SK-N-SH treated with all-trans-retinoic acid at 6 μM for 48 hours (cell line): ENCODE results near the gene AAMP.

Source experiments
- ATAC-seq: fragments of 200-7000 bp; cut with Tn5 transposase; 3 replicates; pipeline ENCODE4 v1.9.1; 2020; ENCODE audit warnings: mild to moderate bottlenecking, moderate library complexity
- ARNTL ChIP-seq: fragments of 450-650 bp; formaldehyde crosslinking; IDR thresholded peaks from 2 replicates; pipeline ENCODE4 v1.5.0; 2020; ENCODE audit warnings: low read depth, mild to moderate bottlenecking, moderate library complexity, borderline replicate concordance
- BACH2 ChIP-seq: fragments of 250-450 bp; sonication (Bioruptor Pico); IDR thresholded peaks from 2 replicates; pipeline ENCODE4 v1.9.0; 2021; ENCODE audit warnings: mild to moderate bottlenecking, borderline replicate concordance
- CSDC2 ChIP-seq: fragments of 250-450 bp; sonication (Bioruptor Pico); IDR thresholded peaks from 2 replicates; pipeline ENCODE4 v1.5.0; 2020; ENCODE audit warnings: mild to moderate bottlenecking, moderate library complexity
- ESRRG ChIP-seq: fragments of 250-450 bp; sonication (Bioruptor Pico); IDR thresholded peaks from 2 replicates; pipeline ENCODE4 v1.6.1; 2021; ENCODE audit warnings: mild to moderate bottlenecking
- GLIS3 ChIP-seq: fragments of 250-450 bp; sonication (Bioruptor Pico); IDR thresholded peaks from 2 replicates; pipeline ENCODE4 v1.5.0; 2020; ENCODE audit warnings: mild to moderate bottlenecking, moderate library complexity
- ISL1 ChIP-seq: fragments of 250-450 bp; sonication (Bioruptor Pico); IDR thresholded peaks from 2 replicates; pipeline ENCODE4 v2.1.2; 2022; ENCODE audit warnings: mild to moderate bottlenecking, moderate library complexity
- OSR1 ChIP-seq: fragments of 250-450 bp; sonication (Bioruptor Pico); IDR thresholded peaks from 2 replicates; pipeline ENCODE4 v1.8.0; 2022; ENCODE audit warnings: moderate library complexity, mild to moderate bottlenecking, inconsistent platforms
- PPARA ChIP-seq: fragments of 250-450 bp; sonication (Bioruptor Pico); IDR thresholded peaks from 2 replicates; pipeline ENCODE4 v1.5.0; 2020; ENCODE audit warnings: mild to moderate bottlenecking, borderline replicate concordance
- RARB ChIP-seq: fragments of 250-450 bp; sonication (Bioruptor Pico); IDR thresholded peaks from 2 replicates; pipeline ENCODE4 v1.8.0; 2021; ENCODE audit warnings: mild to moderate bottlenecking, moderate library complexity
- SNAI2 ChIP-seq: fragments of 250-450 bp; sonication (Bioruptor Pico); IDR thresholded peaks from 2 replicates; pipeline ENCODE4 v1.5.0; 2020; ENCODE audit warnings: mild to moderate bottlenecking, moderate library complexity
- TOX ChIP-seq: fragments of 250-450 bp; sonication (Bioruptor Pico); IDR thresholded peaks from 2 replicates; pipeline ENCODE4 v1.8.0; 2021; ENCODE audit warnings: mild to moderate bottlenecking, moderate library complexity, borderline replicate concordance
- ZC3H10 ChIP-seq: fragments of 250-450 bp; sonication (Bioruptor Pico); IDR thresholded peaks from 2 replicates; pipeline ENCODE4 v1.5.1; 2021; ENCODE audit warnings: mild to moderate bottlenecking, moderate library complexity
- ZFP3 ChIP-seq: fragments of 250-450 bp; sonication (Bioruptor Pico); IDR thresholded peaks from 2 replicates; pipeline ENCODE4 v1.5.0; 2020; ENCODE audit warnings: mild to moderate bottlenecking, moderate library complexity
- ZNF70 ChIP-seq: fragments of 450-650 bp; formaldehyde crosslinking; IDR thresholded peaks from 2 replicates; pipeline ENCODE4 v1.5.0; 2020; ENCODE audit warnings: mild to moderate bottlenecking, moderate library complexity
- ZNF8 ChIP-seq: fragments of 450-650 bp; formaldehyde crosslinking; IDR thresholded peaks from 2 replicates; pipeline ENCODE4 v1.5.0; 2020; ENCODE audit warnings: mild to moderate bottlenecking, moderate library complexity
- TF ChIP-seq, protein P1 (sequence below): fragments of 250-450 bp; sonication (Bioruptor Pico); IDR thresholded peaks from 2 replicates; pipeline ENCODE4 v1.5.1; 2021; ENCODE audit warnings: mild to moderate bottlenecking, moderate library complexity
- TF ChIP-seq, protein P2 (sequence below): fragments of 250-450 bp; sonication (Bioruptor Pico); IDR thresholded peaks from 2 replicates; pipeline ENCODE4 v1.8.0; 2020; ENCODE audit warnings: mild to moderate bottlenecking, moderate library complexity, borderline replicate concordance
- TF ChIP-seq, protein P3 (sequence below): fragments of 250-450 bp; sonication (Bioruptor Pico); IDR thresholded peaks from 2 replicates; pipeline ENCODE4 v1.8.0; 2021; ENCODE audit warnings: low read depth, mild to moderate bottlenecking, moderate library complexity, borderline replicate concordance
- TF ChIP-seq, protein P4 (sequence below): fragments of 250-450 bp; sonication (Bioruptor Pico); IDR thresholded peaks from 2 replicates; pipeline ENCODE4 v1.5.0; 2020; ENCODE audit warnings: mild to moderate bottlenecking, moderate library complexity
- TF ChIP-seq, protein P5 (sequence below): fragments of 250-450 bp; sonication (Bioruptor Pico); IDR thresholded peaks from 2 replicates; pipeline ENCODE4 v1.5.1; 2020; ENCODE audit warnings: low read depth, mild to moderate bottlenecking, moderate library complexity

AAMP gene

DNA sequence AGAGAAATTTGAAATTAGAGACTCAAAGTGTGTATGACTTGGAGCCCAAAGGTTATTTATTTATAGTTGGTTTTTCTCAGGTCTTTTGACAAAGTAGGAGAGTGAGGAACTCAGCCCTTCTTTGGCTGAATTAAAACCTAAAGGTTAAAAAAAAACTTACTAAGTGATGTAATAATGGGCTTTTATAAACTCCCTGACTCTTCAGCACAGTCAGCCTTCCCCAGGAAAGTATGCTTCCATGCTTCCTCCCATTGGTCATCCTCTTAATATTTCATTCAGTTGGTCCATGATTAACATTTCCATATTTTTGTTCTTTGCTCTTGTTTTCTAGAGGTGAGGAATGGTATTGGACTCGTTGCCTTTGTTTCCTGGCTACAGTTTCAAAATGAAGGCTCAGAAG lies 45.8 kb downstream of the AAMP start (continued):
- TF ChIP-seq ZFP3 (CRISPR knock-in tag), result no peak
- TF ChIP-seq, protein P1, sequence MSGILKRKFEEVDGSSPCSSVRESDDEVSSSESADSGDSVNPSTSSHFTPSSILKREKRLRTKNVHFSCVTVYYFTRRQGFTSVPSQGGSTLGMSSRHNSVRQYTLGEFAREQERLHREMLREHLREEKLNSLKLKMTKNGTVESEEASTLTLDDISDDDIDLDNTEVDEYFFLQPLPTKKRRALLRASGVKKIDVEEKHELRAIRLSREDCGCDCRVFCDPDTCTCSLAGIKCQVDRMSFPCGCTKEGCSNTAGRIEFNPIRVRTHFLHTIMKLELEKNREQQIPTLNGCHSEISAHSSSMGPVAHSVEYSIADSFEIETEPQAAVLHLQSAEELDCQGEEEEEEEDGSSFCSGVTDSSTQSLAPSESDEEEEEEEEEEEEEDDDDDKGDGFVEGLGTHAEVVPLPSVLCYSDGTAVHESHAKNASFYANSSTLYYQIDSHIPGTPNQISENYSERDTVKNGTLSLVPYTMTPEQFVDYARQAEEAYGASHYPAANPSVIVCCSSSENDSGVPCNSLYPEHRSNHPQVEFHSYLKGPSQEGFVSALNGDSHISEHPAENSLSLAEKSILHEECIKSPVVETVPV (CRISPR knock-in tag), result no peak

DNA sequence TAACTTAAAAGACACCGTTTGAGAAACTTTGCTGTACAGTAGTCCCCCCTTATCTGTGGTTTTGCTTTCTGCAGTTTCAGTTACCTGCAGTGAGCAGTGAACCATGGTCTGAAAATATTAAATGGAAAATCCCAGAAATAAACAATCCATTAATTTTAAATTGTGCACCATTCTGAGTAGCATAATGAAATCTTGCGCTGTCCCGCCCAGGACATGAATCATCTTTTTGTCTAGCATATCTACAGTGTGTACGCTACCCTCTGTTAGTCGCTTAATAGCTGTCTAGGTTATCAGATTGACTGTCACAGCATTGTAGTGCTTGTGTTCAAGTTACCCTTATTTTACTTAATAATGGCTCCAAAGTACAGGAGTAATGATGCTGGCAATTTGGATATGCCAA lies 46.9 kb downstream of the AAMP start:
- no peak for ATAC-seq
- TF ChIP-seq ZFP3 (CRISPR knock-in tag), result no peak
- TF ChIP-seq, protein P2, sequence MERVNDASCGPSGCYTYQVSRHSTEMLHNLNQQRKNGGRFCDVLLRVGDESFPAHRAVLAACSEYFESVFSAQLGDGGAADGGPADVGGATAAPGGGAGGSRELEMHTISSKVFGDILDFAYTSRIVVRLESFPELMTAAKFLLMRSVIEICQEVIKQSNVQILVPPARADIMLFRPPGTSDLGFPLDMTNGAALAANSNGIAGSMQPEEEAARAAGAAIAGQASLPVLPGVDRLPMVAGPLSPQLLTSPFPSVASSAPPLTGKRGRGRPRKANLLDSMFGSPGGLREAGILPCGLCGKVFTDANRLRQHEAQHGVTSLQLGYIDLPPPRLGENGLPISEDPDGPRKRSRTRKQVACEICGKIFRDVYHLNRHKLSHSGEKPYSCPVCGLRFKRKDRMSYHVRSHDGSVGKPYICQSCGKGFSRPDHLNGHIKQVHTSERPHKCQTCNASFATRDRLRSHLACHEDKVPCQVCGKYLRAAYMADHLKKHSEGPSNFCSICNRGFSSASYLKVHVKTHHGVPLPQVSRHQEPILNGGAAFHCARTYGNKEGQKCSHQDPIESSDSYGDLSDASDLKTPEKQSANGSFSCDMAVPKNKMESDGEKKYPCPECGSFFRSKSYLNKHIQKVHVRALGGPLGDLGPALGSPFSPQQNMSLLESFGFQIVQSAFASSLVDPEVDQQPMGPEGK (CRISPR knock-in tag), result no peak
- no peak for TF ChIP-seq SNAI2 (CRISPR knock-in tag)
- TF ChIP-seq CSDC2, result no peak
- TF ChIP-seq GLIS3 (CRISPR knock-in tag), result no peak
- TF ChIP-seq ARNTL (CRISPR knock-in tag), result no peak
- no peak for TF ChIP-seq BACH2 (CRISPR knock-in tag)
- no peak for TF ChIP-seq ZC3H10 (CRISPR knock-in tag)
- no peak for TF ChIP-seq ZNF8
- no peak for TF ChIP-seq ZNF70
- TF ChIP-seq, protein P3, sequence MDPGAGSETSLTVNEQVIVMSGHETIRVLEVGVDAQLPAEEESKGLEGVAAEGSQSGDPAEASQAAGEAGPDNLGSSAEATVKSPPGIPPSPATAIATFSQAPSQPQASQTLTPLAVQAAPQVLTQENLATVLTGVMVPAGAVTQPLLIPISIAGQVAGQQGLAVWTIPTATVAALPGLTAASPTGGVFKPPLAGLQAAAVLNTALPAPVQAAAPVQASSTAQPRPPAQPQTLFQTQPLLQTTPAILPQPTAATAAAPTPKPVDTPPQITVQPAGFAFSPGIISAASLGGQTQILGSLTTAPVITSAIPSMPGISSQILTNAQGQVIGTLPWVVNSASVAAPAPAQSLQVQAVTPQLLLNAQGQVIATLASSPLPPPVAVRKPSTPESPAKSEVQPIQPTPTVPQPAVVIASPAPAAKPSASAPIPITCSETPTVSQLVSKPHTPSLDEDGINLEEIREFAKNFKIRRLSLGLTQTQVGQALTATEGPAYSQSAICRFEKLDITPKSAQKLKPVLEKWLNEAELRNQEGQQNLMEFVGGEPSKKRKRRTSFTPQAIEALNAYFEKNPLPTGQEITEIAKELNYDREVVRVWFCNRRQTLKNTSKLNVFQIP (CRISPR knock-in tag), result no peak
- no peak for TF ChIP-seq OSR1 (CRISPR knock-in tag)
- TF ChIP-seq, protein P4, sequence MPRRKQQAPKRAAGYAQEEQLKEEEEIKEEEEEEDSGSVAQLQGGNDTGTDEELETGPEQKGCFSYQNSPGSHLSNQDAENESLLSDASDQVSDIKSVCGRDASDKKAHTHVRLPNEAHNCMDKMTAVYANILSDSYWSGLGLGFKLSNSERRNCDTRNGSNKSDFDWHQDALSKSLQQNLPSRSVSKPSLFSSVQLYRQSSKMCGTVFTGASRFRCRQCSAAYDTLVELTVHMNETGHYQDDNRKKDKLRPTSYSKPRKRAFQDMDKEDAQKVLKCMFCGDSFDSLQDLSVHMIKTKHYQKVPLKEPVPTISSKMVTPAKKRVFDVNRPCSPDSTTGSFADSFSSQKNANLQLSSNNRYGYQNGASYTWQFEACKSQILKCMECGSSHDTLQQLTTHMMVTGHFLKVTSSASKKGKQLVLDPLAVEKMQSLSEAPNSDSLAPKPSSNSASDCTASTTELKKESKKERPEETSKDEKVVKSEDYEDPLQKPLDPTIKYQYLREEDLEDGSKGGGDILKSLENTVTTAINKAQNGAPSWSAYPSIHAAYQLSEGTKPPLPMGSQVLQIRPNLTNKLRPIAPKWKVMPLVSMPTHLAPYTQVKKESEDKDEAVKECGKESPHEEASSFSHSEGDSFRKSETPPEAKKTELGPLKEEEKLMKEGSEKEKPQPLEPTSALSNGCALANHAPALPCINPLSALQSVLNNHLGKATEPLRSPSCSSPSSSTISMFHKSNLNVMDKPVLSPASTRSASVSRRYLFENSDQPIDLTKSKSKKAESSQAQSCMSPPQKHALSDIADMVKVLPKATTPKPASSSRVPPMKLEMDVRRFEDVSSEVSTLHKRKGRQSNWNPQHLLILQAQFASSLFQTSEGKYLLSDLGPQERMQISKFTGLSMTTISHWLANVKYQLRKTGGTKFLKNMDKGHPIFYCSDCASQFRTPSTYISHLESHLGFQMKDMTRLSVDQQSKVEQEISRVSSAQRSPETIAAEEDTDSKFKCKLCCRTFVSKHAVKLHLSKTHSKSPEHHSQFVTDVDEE (CRISPR knock-in tag), result no peak
- no peak for TF ChIP-seq RARB (CRISPR knock-in tag)

DNA sequence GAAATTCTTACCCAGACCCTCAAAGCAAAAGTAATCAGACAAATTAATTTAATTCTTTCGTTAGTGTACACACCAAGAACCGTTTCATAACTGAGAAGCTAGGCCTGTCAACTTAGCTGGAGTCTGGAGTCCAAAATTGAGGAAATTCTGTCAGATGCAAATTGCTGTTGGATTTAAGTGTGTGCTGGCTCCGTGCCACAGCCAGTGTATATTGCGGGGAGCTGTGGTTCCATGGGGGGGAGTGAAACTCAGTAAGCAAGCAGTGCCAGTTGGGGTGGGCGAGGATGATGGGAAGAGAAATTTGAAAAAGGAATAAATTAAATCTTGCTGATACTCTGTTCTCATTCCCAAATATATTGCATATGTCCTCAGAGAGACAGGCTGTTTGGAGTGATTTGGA lies 48.9 kb downstream of the AAMP start:
- TF ChIP-seq TOX (no peak), RARB (CRISPR knock-in tag) (no peak), BACH2 (CRISPR knock-in tag) (no peak), ZC3H10 (CRISPR knock-in tag) (no peak), SNAI2 (CRISPR knock-in tag) (no peak), OSR1 (CRISPR knock-in tag) (no peak), ISL1 (CRISPR knock-in tag) (no peak), ESRRG (CRISPR knock-in tag) (no peak), PPARA (CRISPR knock-in tag) (no peak), ZNF8 (no peak), CSDC2 (no peak)
- TF ChIP-seq, protein P4 (CRISPR knock-in tag), result no peak
- TF ChIP-seq, protein P1 (CRISPR knock-in tag), result no peak
- TF ChIP-seq, protein P5, sequence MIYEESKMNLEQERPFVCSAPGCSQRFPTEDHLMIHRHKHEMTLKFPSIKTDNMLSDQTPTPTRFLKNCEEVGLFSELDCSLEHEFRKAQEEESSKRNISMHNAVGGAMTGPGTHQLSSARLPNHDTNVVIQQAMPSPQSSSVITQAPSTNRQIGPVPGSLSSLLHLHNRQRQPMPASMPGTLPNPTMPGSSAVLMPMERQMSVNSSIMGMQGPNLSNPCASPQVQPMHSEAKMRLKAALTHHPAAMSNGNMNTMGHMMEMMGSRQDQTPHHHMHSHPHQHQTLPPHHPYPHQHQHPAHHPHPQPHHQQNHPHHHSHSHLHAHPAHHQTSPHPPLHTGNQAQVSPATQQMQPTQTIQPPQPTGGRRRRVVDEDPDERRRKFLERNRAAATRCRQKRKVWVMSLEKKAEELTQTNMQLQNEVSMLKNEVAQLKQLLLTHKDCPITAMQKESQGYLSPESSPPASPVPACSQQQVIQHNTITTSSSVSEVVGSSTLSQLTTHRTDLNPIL, result no peak
- TF ChIP-seq, protein P3 (CRISPR knock-in tag), result no peak
- TF ChIP-seq, all 23 proteins: peak for 0
- ATAC-seq, result no peak
